NCI-H1436 treated with DMSO at 0.1 percent for 48 hours (cell line): ENCODE measurements around the gene IQUB.
"Not testable (repeated sequence)": the region's sequence is repeated elsewhere in the genome, so short reads cannot be mapped to it uniquely, and the experiment has no call there.

Experiments used
- DNase-seq: peaks from one replicate; lab custom pipeline; 2025; lab: John Stamatoyannopoulos, UW

Gene IQUB

GRCh38 chr7:123415625-123416024, 118.8 kb downstream of the IQUB start:
- no peak for DNase-seq

GRCh38 chr7:123410273-123410904, 124.0 kb downstream of the IQUB start:
- DNase-seq, result no peak

GRCh38 chr7:123407951-123408350, 126.4 kb downstream of the IQUB start:
- not testable (repeated sequence) for DNase-seq
